WTC11 (cell line): Measurements from ENCODE around the gene ARL10. TPM values are rescaled to one million over a fixed set of nuclear protein-coding genes. Genes with fewer than 3 reads are reported as not detected.

Source experiments
- ATAC-seq: fragments of 200-7000 bp; cut with Tn5 transposase; 2 replicates; pipeline ENCODE4 v1.10.0; 2021; ENCODE audit warnings: mild to moderate bottlenecking, moderate library complexity
- CTCF ChIA-PET: fragments of 300-600 bp; sonication (Branson Sonifier 250); formaldehyde crosslinking; loops from one replicate; lab custom pipeline; 2021; ENCODE audit warnings: antibody characterized with exemption; lab: Charles Lee
- POLR2A ChIA-PET: fragments of 350-600 bp; sonication (Branson Sonifier 250); formaldehyde crosslinking; loops from one replicate; lab custom pipeline; 2021; ENCODE audit warnings: antibody characterized with exemption; lab: Charles Lee
- DNase-seq: peaks from one replicate; pipeline ENCODE4 v3.0.0; 2021; ENCODE audit warnings: low spot score
- H3K27ac Mint-ChIP-seq: 2 replicates; pipeline ENCODE4 v1.8.0; 2021; ENCODE audit warnings: mixed read lengths
- H3K27me3 Mint-ChIP-seq: 2 replicates; pipeline ENCODE4 v1.8.0; 2021; ENCODE audit warnings: low read depth, mild to moderate bottlenecking, moderate library complexity, mixed read lengths
- H3K36me3 Mint-ChIP-seq: 2 replicates; pipeline ENCODE4 v1.8.0; 2021; ENCODE audit warnings: mixed read lengths
- H3K4me1 Mint-ChIP-seq: 2 replicates; pipeline ENCODE4 v1.8.0; 2022; ENCODE audit warnings: mixed read lengths
- H3K4me3 Mint-ChIP-seq: 2 replicates; pipeline ENCODE4 v1.8.0; 2021; ENCODE audit warnings: mild to moderate bottlenecking, moderate library complexity, mixed read lengths
- H3K9me3 Mint-ChIP-seq: 2 replicates; pipeline ENCODE4 v1.8.0; 2021; ENCODE audit warnings: mixed read lengths
- ELF4 ChIP-seq: sonication (generic); formaldehyde crosslinking; IDR thresholded peaks from 2 replicates; pipeline ENCODE4 v1.8.1; 2022; ENCODE audit warnings: low read depth, mild to moderate bottlenecking, moderate library complexity, missing genetic modification reagents
- NFATC4 ChIP-seq: fragments of 250-450 bp; sonication (Bioruptor Pico); IDR thresholded peaks from 2 replicates; pipeline ENCODE4 v1.9.0; 2021; ENCODE audit warnings: mild to moderate bottlenecking
- PRRX2 ChIP-seq: fragments of 250-450 bp; sonication (Bioruptor Pico); IDR thresholded peaks from 2 replicates; pipeline ENCODE4 v1.8.0; 2021; ENCODE audit warnings: mild to moderate bottlenecking
- SMAD3 ChIP-seq: sonication (generic); formaldehyde crosslinking; IDR thresholded peaks from 2 replicates; pipeline ENCODE4 v1.8.0; 2022; ENCODE audit warnings: missing genetic modification reagents, mild to moderate bottlenecking, borderline replicate concordance
- SMAD4 ChIP-seq: sonication (generic); formaldehyde crosslinking; IDR thresholded peaks from 2 replicates; pipeline ENCODE4 v1.8.0; 2022; ENCODE audit warnings: mild to moderate bottlenecking, missing genetic modification reagents
- TCF7 ChIP-seq: sonication (generic); formaldehyde crosslinking; IDR thresholded peaks from 2 replicates; pipeline ENCODE4 v1.8.0; 2022; ENCODE audit warnings: mild to moderate bottlenecking, low read depth, missing genetic modification reagents, moderate library complexity
- ZNF138 ChIP-seq: sonication (generic); formaldehyde crosslinking; conservative IDR thresholded peaks from 2 replicates; pipeline ENCODE4 v1.8.1; 2022; ENCODE audit warnings: mild to moderate bottlenecking, moderate library complexity, missing genetic modification reagents
- ZNF263 ChIP-seq: sonication (generic); formaldehyde crosslinking; IDR thresholded peaks from 2 replicates; pipeline ENCODE4 v1.8.1; 2022; ENCODE audit warnings: low read depth, mild to moderate bottlenecking, moderate library complexity, missing genetic modification reagents
- ZNF671 ChIP-seq: fragments of 250-450 bp; sonication (Bioruptor Pico); IDR thresholded peaks from 2 replicates; pipeline ENCODE4 v1.8.0; 2021; ENCODE audit warnings: mild to moderate bottlenecking
- total RNA-seq: library from RNA; stranded (reverse); gene quantifications from 3 replicates; pipeline ENCODE4 v1.2.3, GENCODE V29; 2021
- TF ChIP-seq, protein P1 (sequence below): sonication (generic); formaldehyde crosslinking; IDR thresholded peaks from 2 replicates; pipeline ENCODE4 v1.8.0; 2023; ENCODE audit warnings: missing genetic modification reagents
- TF ChIP-seq, protein P2 (sequence below): sonication (generic); formaldehyde crosslinking; IDR thresholded peaks from 2 replicates; pipeline ENCODE4 v1.8.0; 2022; ENCODE audit warnings: mild to moderate bottlenecking, missing genetic modification reagents
- TF ChIP-seq, protein P3 (sequence below): sonication (generic); formaldehyde crosslinking; IDR thresholded peaks from 2 replicates; pipeline ENCODE4 v1.8.0; 2022; ENCODE audit warnings: missing genetic modification reagents
- TF ChIP-seq, protein P4 (sequence below): sonication (generic); formaldehyde crosslinking; IDR thresholded peaks from 2 replicates; pipeline ENCODE4 v1.8.0; 2022; ENCODE audit warnings: mild to moderate bottlenecking, missing genetic modification reagents
- TF ChIP-seq, protein P5 (sequence below): fragments of 250-450 bp; sonication (Bioruptor Pico); conservative IDR thresholded peaks from 2 replicates; pipeline ENCODE4 v1.9.0; 2021; ENCODE audit warnings: mild to moderate bottlenecking

Gene ARL10
- total RNA-seq, 1 experiment from 2014 or later, result 6.8 TPM

DNA sequence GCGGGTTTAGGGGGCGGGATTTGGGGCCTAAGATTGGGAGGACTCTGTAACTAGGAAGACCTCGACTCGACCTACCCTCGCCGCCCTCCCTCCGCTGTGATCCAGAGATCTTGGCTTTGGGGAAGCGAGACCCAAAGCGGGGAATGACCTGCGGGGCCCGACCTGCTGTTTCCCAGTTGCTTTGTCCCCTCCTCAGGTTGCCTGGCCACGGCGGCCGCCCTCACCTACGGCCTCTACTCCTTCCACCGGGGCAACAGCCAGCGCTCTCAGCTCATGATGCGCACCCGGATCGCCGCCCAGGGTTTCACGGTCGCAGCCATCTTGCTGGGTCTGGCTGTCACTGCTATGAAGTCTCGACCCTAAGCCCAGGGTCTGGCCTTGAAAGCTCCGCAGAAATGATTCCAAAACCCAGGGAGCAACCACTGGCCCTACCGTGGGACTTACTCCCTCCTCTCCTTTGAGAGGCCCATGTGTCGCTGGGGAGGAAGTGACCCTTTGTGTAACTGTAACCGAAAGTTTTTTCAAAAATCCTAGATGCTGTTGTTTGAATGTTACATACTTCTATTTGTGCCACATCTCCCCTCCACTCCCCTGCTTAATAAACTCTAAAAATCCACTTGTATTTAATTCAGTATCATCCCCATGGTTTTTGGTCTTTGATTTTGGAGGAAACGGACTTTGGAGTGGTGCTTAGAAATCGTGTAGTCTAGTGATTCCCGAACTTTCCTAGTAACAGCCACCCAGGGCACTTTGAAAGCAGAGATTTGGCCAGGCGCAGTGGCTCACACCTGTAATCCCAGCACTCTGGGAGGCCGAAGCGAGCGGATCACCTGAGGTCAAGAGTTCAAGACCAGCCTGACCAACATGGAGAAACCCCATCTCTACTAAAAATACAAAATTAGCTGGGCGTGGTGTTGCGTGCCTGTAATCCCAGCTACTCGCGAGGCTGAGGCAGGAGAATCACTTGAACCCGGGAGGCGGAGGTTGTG, 24.1 kb downstream of the ARL10 start (continued):
- TF ChIP-seq SMAD3 (CRISPR knock-in tag), result peak; percentile 65; the same call in 1 of the 2 replicates
- TF ChIP-seq, protein P1, sequence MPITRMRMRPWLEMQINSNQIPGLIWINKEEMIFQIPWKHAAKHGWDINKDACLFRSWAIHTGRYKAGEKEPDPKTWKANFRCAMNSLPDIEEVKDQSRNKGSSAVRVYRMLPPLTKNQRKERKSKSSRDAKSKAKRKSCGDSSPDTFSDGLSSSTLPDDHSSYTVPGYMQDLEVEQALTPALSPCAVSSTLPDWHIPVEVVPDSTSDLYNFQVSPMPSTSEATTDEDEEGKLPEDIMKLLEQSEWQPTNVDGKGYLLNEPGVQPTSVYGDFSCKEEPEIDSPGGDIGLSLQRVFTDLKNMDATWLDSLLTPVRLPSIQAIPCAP, result no peak

DNA sequence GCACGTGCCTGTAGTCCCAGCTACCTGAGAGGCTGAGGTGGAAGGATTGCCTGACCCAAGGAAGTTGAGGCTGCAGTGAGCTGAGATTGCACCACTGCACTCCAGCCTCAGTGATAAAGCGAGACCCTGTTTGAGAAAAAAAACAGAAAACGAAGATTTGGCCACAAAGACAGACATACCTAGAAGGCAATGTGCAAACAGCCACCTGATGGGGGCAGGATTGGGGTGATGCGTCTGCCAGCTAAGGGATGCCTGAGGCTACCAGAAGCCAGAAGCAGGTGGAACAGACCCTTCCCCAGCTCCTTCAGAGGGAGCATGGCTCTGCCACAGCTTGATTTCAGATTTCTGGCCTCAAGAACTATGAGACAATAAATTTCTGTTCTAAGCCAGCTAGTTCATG, 26.2 kb downstream of the ARL10 start:
- no peaks in the 10 kb centered on the region; the same call in 1 of the 2 replicates for H3K27me3 Mint-ChIP-seq
- no peak for TF ChIP-seq PRRX2
- TF ChIP-seq, protein P2, sequence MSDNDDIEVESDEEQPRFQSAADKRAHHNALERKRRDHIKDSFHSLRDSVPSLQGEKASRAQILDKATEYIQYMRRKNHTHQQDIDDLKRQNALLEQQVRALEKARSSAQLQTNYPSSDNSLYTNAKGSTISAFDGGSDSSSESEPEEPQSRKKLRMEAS (CRISPR knock-in tag), result no peak
- 0 out of 2 replicates have a peak, but pooled peaks have one; percentile 26 for TF ChIP-seq NFATC4 (CRISPR knock-in tag)
- no peak overlapping the region; the same call in 1 of the 2 replicates for H3K27ac Mint-ChIP-seq
- H3K36me3 Mint-ChIP-seq, result peaks cover 3% of the 10 kb centered on the region
- ATAC-seq (no peak), DNase-seq (no peak)
- ChIA-PET CTCF (interaction anchor here (1.0 to 4.2 kb wide), 3 partner anchors 14 to 56 kb away, joined by 3 to 22 read pairs (median 4); partner anchors contain the start of gene FAF2), POLR2A (no interaction called here)
- peaks cover 17% of the 10 kb centered on the region for H3K4me1 Mint-ChIP-seq
- no peaks in the 10 kb centered on the region for H3K9me3 Mint-ChIP-seq
- H3K4me3 Mint-ChIP-seq, result no peak overlapping the region

DNA sequence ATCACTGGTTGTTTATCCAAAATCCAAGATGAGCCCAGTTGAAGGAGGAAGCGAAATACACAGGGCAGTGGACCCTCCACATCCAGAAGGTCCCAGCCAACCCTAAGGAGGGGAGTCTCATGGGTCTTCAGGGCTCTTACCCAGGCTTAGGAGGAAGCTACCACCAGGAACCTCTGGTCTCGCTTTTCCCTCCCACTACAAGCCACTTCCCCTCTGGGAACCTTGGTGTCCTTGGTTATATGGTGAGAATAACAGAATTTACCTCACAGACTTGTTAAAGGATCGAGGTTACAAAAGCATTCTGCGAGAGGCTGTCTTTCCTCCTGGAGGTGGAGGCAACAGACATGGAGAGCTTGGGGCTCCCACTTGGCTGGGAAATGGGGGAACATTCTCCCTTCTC, 26.7 kb downstream of the ARL10 start:
- no peaks in the 10 kb centered on the region for H3K9me3 Mint-ChIP-seq
- peaks cover 12% of the 10 kb centered on the region for H3K4me1 Mint-ChIP-seq
- ChIA-PET CTCF (interaction anchor here (1.0 to 4.2 kb wide), 3 partner anchors 13 to 56 kb away, joined by 3 to 22 read pairs (median 4); partner anchors contain the start of gene FAF2), POLR2A (no interaction called here)
- DNase-seq (no peak), ATAC-seq (no peak)
- no peak overlapping the region for H3K4me3 Mint-ChIP-seq
- no peaks in the 10 kb centered on the region; the same call in 1 of the 2 replicates for H3K27me3 Mint-ChIP-seq
- TF ChIP-seq TCF7 (CRISPR knock-in tag) (no peak), ZNF138 (CRISPR knock-in tag) (no peak), ZNF263 (CRISPR knock-in tag) (no peak), ZNF671 (no peak), SMAD4 (CRISPR knock-in tag) (no peak), ELF4 (CRISPR knock-in tag) (no peak)
- no peak overlapping the region; the same call in 1 of the 2 replicates for H3K27ac Mint-ChIP-seq
- no peaks in the 10 kb centered on the region; the same call in 1 of the 2 replicates for H3K36me3 Mint-ChIP-seq

DNA sequence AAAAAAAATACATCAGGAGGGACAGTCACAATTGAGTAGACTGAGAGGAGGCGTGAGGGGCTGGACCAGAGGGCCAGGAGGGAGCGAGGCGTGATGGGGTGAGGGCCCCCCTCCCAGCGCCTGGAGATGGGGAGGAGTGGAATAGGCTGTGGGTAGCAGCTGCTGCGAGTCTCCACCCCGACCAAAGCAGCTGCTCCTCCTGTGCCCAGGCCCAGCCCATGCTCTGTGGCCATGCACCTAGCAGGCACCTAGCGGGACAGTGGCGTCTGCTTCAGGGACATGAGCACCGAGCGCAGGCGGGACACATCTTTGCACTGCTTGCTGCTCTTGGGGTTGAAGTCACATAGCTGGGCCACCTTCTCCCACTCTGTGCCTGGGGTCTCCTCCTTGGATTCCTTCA, 27.2 kb downstream of the ARL10 start:
- ChIA-PET CTCF (interaction anchor here (4.2 kb wide), 1 partner anchor 13 kb away, joined by 22 read pairs; no protein-coding TSS in a partner anchor), POLR2A (no interaction called here)
- no peak for DNase-seq
- H3K36me3 Mint-ChIP-seq, result no peaks in the 10 kb centered on the region; the same call in 1 of the 2 replicates
- TF ChIP-seq, protein P3, sequence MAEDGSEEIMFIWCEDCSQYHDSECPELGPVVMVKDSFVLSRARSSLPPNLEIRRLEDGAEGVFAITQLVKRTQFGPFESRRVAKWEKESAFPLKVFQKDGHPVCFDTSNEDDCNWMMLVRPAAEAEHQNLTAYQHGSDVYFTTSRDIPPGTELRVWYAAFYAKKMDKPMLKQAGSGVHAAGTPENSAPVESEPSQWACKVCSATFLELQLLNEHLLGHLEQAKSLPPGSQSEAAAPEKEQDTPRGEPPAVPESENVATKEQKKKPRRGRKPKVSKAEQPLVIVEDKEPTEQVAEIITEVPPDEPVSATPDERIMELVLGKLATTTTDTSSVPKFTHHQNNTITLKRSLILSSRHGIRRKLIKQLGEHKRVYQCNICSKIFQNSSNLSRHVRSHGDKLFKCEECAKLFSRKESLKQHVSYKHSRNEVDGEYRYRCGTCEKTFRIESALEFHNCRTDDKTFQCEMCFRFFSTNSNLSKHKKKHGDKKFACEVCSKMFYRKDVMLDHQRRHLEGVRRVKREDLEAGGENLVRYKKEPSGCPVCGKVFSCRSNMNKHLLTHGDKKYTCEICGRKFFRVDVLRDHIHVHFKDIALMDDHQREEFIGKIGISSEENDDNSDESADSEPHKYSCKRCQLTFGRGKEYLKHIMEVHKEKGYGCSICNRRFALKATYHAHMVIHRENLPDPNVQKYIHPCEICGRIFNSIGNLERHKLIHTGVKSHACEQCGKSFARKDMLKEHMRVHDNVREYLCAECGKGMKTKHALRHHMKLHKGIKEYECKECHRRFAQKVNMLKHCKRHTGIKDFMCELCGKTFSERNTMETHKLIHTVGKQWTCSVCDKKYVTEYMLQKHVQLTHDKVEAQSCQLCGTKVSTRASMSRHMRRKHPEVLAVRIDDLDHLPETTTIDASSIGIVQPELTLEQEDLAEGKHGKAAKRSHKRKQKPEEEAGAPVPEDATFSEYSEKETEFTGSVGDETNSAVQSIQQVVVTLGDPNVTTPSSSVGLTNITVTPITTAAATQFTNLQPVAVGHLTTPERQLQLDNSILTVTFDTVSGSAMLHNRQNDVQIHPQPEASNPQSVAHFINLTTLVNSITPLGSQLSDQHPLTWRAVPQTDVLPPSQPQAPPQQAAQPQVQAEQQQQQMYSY (CRISPR knock-in tag), result no peak
- TF ChIP-seq, protein P4, sequence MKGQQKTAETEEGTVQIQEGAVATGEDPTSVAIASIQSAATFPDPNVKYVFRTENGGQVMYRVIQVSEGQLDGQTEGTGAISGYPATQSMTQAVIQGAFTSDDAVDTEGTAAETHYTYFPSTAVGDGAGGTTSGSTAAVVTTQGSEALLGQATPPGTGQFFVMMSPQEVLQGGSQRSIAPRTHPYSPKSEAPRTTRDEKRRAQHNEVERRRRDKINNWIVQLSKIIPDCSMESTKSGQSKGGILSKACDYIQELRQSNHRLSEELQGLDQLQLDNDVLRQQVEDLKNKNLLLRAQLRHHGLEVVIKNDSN (CRISPR knock-in tag), result no peak
- TF ChIP-seq, protein P5, sequence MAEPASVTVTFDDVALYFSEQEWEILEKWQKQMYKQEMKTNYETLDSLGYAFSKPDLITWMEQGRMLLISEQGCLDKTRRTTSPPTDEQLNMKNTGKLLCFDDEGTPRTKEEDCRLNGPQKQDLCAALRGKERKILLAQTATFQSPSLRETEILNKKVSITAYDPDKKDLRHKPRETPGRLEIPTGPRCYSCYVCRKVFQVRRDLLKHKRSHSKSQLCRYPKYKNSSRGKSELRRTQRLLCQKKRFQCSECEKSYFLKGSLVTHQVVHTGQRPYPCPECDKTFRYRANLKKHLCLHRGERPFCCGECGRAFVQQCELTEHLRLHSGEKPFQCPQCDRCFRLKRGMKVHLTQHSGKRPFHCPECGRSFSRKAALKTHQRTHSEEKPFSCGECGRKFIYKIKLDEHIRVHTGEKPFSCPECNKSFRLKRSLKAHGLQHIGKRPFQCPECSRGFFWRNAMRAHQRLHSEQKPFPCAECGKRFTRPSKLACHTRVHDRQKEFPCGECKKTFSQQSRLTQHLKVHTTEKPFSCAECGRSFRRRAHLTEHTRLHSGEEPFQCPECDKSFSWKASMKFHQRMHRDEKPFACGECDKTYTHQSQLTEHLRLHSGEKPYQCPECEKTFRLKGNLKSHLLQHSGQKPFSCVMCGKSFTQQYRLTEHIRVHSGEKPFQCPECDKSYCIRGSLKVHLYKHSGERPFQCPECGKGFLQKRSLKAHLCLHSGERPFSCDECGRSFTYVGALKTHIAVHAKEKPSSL (CRISPR knock-in tag), result no peak
- no peaks in the 10 kb centered on the region; the same call in 1 of the 2 replicates for H3K27me3 Mint-ChIP-seq
- peaks cover 7% of the 10 kb centered on the region for H3K4me1 Mint-ChIP-seq
- no peak overlapping the region for H3K4me3 Mint-ChIP-seq
- ATAC-seq, result no peak
- H3K27ac Mint-ChIP-seq, result no peak overlapping the region
- no peaks in the 10 kb centered on the region for H3K9me3 Mint-ChIP-seq
